HG03378 (cell line): ENCODE results near the gene FBXO17.
"Not testable (repeated sequence)": the region's sequence is repeated elsewhere in the genome, so short reads cannot be mapped to it uniquely, and the experiment has no call there.

Experiments used
- ATAC-seq: cut with Tn5 transposase; IDR thresholded peaks from one replicate; pipeline ENCODE4 v1.9.1; 2021; ENCODE audit warnings: mild to moderate bottlenecking, moderate library complexity; ENCODE audit not compliant: unreplicated experiment

Gene FBXO17

GRCh38 chr19:38980583-38981374 lies 5.2 kb upstream of the FBXO17 start:
- no peak for ATAC-seq

- no peak for ATAC-seq
Measured at GRCh38 chr19:38979812-38980211, 4.3 kb upstream of the FBXO17 start.

- no peak for ATAC-seq
Measured at GRCh38 chr19:38978326-38978689, 2.8 kb upstream of the FBXO17 start.

GRCh38 chr19:38977445-38978325 lies 2.1 kb upstream of the FBXO17 start:
- ATAC-seq = no peak

GRCh38 chr19:38975861-38976271 lies 324 bp upstream of the FBXO17 start:
- no peak for ATAC-seq

GRCh38 chr19:38974624-38975213 lies 823 bp downstream of the FBXO17 start:
- ATAC-seq = no peak

GRCh38 chr19:38971672-38972071 lies 3.9 kb downstream of the FBXO17 start:
- no peak for ATAC-seq

GRCh38 chr19:38970664-38971532 lies 4.6 kb downstream of the FBXO17 start:
- ATAC-seq = no peak

GRCh38 chr19:38966149-38966548 lies 9.4 kb downstream of the FBXO17 start:
- not testable (repeated sequence) for ATAC-seq

GRCh38 chr19:38964738-38965137 lies 10.8 kb downstream of the FBXO17 start:
- ATAC-seq = no peak

- ATAC-seq = no peak
Measured at GRCh38 chr19:38959618-38960017, 15.9 kb downstream of the FBXO17 start.

- ATAC-seq = no peak
Measured at GRCh38 chr19:38958301-38958700, 17.2 kb downstream of the FBXO17 start.

- no peak for ATAC-seq
Measured at GRCh38 chr19:38956264-38956663, 19.3 kb downstream of the FBXO17 start.

- no peak for ATAC-seq
Measured at GRCh38 chr19:38953677-38954076, 21.9 kb downstream of the FBXO17 start.

GRCh38 chr19:38952395-38953165 lies 23.0 kb downstream of the FBXO17 start:
- no peak for ATAC-seq

GRCh38 chr19:38951187-38951586 lies 24.4 kb downstream of the FBXO17 start:
- ATAC-seq = no peak

GRCh38 chr19:38949580-38950367 lies 25.8 kb downstream of the FBXO17 start:
- ATAC-seq = no peak

GRCh38 chr19:38946229-38947010 lies 29.1 kb downstream of the FBXO17 start:
- ATAC-seq = no peak
